NB4 (cell line): ENCODE results near the gene ANKIB1.

Experiments used
- MYC ChIP-seq: IDR thresholded peaks from 2 replicates; pipeline ENCODE4 v1.6.1; 2011; ENCODE audit warnings: low read depth, low read length
- POLR2A ChIP-seq: IDR thresholded peaks from 2 replicates; pipeline ENCODE4 v1.6.1; 2011; ENCODE audit warnings: mild to moderate bottlenecking; ENCODE audit not compliant: insufficient read length; ENCODE audit errors: extremely low read depth
- TF ChIP-seq, protein P1 (sequence below): IDR thresholded peaks from one replicate; pipeline ENCODE4 v1.5.1; 2012; ENCODE audit warnings: low read depth, low read length

DNA sequence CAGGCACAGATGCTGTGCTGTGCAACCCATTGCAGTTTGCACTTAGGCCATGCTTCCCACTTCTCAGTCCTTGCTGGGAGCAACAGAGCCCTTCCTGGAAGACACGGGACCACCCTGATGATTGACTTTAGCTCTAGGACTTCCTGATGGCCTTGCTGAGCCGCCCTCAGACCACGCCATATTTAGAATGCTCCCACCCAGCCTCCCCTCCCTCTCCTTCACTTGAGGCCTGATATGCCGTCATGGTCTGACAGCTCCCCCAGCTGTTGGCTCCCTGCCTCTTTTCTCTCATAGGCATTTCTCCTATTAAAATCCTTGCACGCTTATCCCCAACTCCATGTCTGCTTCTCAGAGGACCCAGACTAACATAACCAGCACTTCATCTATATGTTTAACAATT is 172.1 kb downstream of the ANKIB1 start:
- TF ChIP-seq POLR2A: no peak
- TF ChIP-seq, protein P1, sequence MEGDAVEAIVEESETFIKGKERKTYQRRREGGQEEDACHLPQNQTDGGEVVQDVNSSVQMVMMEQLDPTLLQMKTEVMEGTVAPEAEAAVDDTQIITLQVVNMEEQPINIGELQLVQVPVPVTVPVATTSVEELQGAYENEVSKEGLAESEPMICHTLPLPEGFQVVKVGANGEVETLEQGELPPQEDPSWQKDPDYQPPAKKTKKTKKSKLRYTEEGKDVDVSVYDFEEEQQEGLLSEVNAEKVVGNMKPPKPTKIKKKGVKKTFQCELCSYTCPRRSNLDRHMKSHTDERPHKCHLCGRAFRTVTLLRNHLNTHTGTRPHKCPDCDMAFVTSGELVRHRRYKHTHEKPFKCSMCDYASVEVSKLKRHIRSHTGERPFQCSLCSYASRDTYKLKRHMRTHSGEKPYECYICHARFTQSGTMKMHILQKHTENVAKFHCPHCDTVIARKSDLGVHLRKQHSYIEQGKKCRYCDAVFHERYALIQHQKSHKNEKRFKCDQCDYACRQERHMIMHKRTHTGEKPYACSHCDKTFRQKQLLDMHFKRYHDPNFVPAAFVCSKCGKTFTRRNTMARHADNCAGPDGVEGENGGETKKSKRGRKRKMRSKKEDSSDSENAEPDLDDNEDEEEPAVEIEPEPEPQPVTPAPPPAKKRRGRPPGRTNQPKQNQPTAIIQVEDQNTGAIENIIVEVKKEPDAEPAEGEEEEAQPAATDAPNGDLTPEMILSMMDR: no peak
- no peak for TF ChIP-seq MYC
